Suprapubic skin (tissue), 4 donors: ENCODE results near the gene TLX1.

Experiments
- EP300 ChIP-seq: sonication (generic); formaldehyde crosslinking; IDR thresholded peaks from one replicate; pipeline ENCODE4 v1.6.1; 2017; ENCODE audit warnings: antibody characterized with exemption
- POLR2A ChIP-seq, 2 donors: fragments of 450-650 bp; IDR thresholded peaks; one replicate each; pipeline ENCODE4 v1.6.1; 2017; ENCODE audit warnings: antibody characterized with exemption in 2 of 2, mild to moderate bottlenecking in 2 of 2, moderate library complexity in 2 of 2
- POLR2AphosphoS5 ChIP-seq, 3 donors: sonication (generic); formaldehyde crosslinking; IDR thresholded peaks; one replicate each; pipeline ENCODE4 v1.6.1; 2017; ENCODE audit warnings: antibody characterized with exemption in 3 of 3
- TF ChIP-seq, protein P1 (sequence below), 2 donors: fragments of 200-600 bp in 1 of 2; fragments of 450-650 bp in 1 of 2; sonication (generic) in 1 of 2; IDR thresholded peaks; one replicate each; pipeline ENCODE4 v1.5.1; 2016 to 2019; ENCODE audit warnings: antibody characterized with exemption in 2 of 2, mild to moderate bottlenecking in 1 of 2, moderate library complexity in 1 of 2

DNA sequence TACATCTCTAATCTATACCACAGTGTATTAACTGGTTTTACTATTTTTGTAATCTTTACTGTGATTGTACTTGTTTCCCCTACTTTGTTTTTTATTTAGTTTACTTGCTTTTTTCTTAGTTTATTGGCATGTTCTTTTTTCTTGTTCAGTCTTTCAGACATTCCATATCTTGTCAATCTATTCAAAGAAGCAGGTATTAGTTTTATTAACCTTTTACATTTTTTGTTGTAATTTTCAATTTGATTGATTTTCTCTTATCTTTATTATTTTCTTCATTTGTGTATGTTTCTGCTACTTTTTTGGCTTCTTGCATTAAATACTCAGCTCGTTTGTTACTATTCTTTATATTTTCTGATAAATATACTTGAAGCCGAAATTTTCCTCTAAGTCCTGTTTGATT lies 41.6 kb downstream of the TLX1 start:
- TF ChIP-seq, protein P1, sequence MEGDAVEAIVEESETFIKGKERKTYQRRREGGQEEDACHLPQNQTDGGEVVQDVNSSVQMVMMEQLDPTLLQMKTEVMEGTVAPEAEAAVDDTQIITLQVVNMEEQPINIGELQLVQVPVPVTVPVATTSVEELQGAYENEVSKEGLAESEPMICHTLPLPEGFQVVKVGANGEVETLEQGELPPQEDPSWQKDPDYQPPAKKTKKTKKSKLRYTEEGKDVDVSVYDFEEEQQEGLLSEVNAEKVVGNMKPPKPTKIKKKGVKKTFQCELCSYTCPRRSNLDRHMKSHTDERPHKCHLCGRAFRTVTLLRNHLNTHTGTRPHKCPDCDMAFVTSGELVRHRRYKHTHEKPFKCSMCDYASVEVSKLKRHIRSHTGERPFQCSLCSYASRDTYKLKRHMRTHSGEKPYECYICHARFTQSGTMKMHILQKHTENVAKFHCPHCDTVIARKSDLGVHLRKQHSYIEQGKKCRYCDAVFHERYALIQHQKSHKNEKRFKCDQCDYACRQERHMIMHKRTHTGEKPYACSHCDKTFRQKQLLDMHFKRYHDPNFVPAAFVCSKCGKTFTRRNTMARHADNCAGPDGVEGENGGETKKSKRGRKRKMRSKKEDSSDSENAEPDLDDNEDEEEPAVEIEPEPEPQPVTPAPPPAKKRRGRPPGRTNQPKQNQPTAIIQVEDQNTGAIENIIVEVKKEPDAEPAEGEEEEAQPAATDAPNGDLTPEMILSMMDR (IDR thresholded peaks at IDR 0.05), result no peak
- TF ChIP-seq POLR2A (IDR thresholded peaks at IDR 0.05) (no peak), POLR2AphosphoS5 (IDR thresholded peaks at IDR 0.05) (no peak), EP300 (no peak)
